ENCODE data around the gene NRXN3.

Gene NRXN3

GRCh38 chr14:79822034-79822433, 1651.9 kb downstream of the NRXN3 start:
- no peak for TF ChIP-seq CTCF (IDR thresholded peaks at IDR 0.05; ENCODE audit: extremely low read depth, insufficient read depth, missing control alignments)
- in situ Hi-C loops (cut with MboI; ENCODE audit: low pct_unique_long_range_greater_than_20kb, low sequenced_read_pairs, unreplicated experiment), result no loop called here
- DNase-seq (ENCODE audit: low spot score), result no peak

- in situ Hi-C loops (cut with MboI; ENCODE audit: low pct_unique_long_range_greater_than_20kb, low sequenced_read_pairs, unreplicated experiment), result no loop called here
- DNase-seq (ENCODE audit: low spot score), result no peak
- no peak for TF ChIP-seq CTCF (IDR thresholded peaks at IDR 0.05; ENCODE audit: extremely low read depth, insufficient read depth, missing control alignments)
Measured at GRCh38 chr14:79825046-79825521, 1654.9 kb downstream of the NRXN3 start.

- TF ChIP-seq CTCF (IDR thresholded peaks at IDR 0.05; ENCODE audit: extremely low read depth, insufficient read depth, missing control alignments), result no peak
- DNase-seq (ENCODE audit: low spot score), result no peak
- in situ Hi-C loops (cut with MboI; ENCODE audit: low pct_unique_long_range_greater_than_20kb, low sequenced_read_pairs, unreplicated experiment), result no loop called here
Measured at GRCh38 chr14:79826362-79826761, 1656.2 kb downstream of the NRXN3 start.

- in situ Hi-C loops (cut with MboI; ENCODE audit: low pct_unique_long_range_greater_than_20kb, low sequenced_read_pairs, unreplicated experiment), result no loop called here
- TF ChIP-seq CTCF (IDR thresholded peaks at IDR 0.05; ENCODE audit: extremely low read depth, insufficient read depth, missing control alignments), result no peak
- DNase-seq (ENCODE audit: low spot score), result no peak
Measured at GRCh38 chr14:79829405-79830166, 1659.4 kb downstream of the NRXN3 start.

GRCh38 chr14:79831195-79831892, 1661.2 kb downstream of the NRXN3 start:
- DNase-seq (ENCODE audit: low spot score), result no peak
- TF ChIP-seq CTCF (IDR thresholded peaks at IDR 0.05; ENCODE audit: extremely low read depth, insufficient read depth, missing control alignments), result no peak
- in situ Hi-C loops (cut with MboI; ENCODE audit: low pct_unique_long_range_greater_than_20kb, low sequenced_read_pairs, unreplicated experiment), result no loop called here

- in situ Hi-C loops (cut with MboI; ENCODE audit: low pct_unique_long_range_greater_than_20kb, low sequenced_read_pairs, unreplicated experiment), result no loop called here
- no peak for DNase-seq (ENCODE audit: low spot score)
- no peak for TF ChIP-seq CTCF (IDR thresholded peaks at IDR 0.05; ENCODE audit: extremely low read depth, insufficient read depth, missing control alignments)
Measured at GRCh38 chr14:79833781-79834180, 1663.6 kb downstream of the NRXN3 start.
